HUES64 (cell line): ENCODE data around the gene IL2.

Experiments used
- H3K27ac ChIP-seq: 2 replicates; pipeline ENCODE4 v1.7.0; 2013; ENCODE audit warnings: low read depth, low read length, inconsistent platforms
- H3K27me3 ChIP-seq: 2 replicates; pipeline ENCODE4 v1.6.1; 2013; ENCODE audit warnings: mild to moderate bottlenecking, low read length; ENCODE audit not compliant: insufficient read depth
- H3K36me3 ChIP-seq: 2 replicates; pipeline ENCODE4 v1.6.1; 2013; ENCODE audit warnings: mild to moderate bottlenecking, low read length; ENCODE audit not compliant: insufficient read depth
- H3K4me1 ChIP-seq: 2 replicates; pipeline ENCODE4 v1.6.1; 2013; ENCODE audit warnings: mild to moderate bottlenecking, low read length, moderate library complexity; ENCODE audit not compliant: insufficient read depth
- H3K4me3 ChIP-seq: 2 replicates; pipeline ENCODE4 v1.5.1; 2013; ENCODE audit warnings: mild to moderate bottlenecking, low read length, moderate library complexity
- H3K9ac ChIP-seq: 2 replicates; pipeline ENCODE4 v1.6.1; 2013; ENCODE audit warnings: mild to moderate bottlenecking, low read depth, low read length
- H3K9me3 ChIP-seq: 2 replicates; pipeline ENCODE4 v1.6.1; 2013; ENCODE audit warnings: low read depth, low read length; ENCODE audit not compliant: insufficient read depth
- WGBS: fragments of 150-250, 120-280 bp; methylation state at CpG from one replicate; pipeline ENCODE4 v1.1.7; 2013; ENCODE audit warnings: missing lambda C conversion rate; 5-methylcytosine and 5-hydroxymethylcytosine counted together

The IL2 gene

GRCh38 chr4:122475233-122475632 lies 18.7 kb upstream of the IL2 start:
- Histone ChIP-seq H3K36me3 (no peaks in the 10 kb centered on the region), H3K9me3 (no peaks in the 10 kb centered on the region), H3K27ac (no peak overlapping the region), H3K4me3 (no peak overlapping the region), H3K9ac (no peak overlapping the region), H3K4me1 (no peaks in the 10 kb centered on the region), H3K27me3 (no peaks in the 10 kb centered on the region)
- 83% methylated on average over 2 of the region's 3 CpGs for WGBS

GRCh38 chr4:122469457-122469856 lies 12.9 kb upstream of the IL2 start:
- no peak overlapping the region for H3K4me3 ChIP-seq
- H3K36me3 ChIP-seq = no peaks in the 10 kb centered on the region
- H3K27me3 ChIP-seq = no peaks in the 10 kb centered on the region
- peaks cover 12% of the 10 kb centered on the region; the same call in 1 of the 2 replicates for H3K9me3 ChIP-seq
- H3K9ac ChIP-seq = no peak overlapping the region
- 100% methylated on average over 1 of the region's 1 CpG for WGBS
- no peak overlapping the region for H3K27ac ChIP-seq
- no peaks in the 10 kb centered on the region for H3K4me1 ChIP-seq

GRCh38 chr4:122458625-122459024 lies 2.1 kb upstream of the IL2 start:
- Histone ChIP-seq H3K27ac (no peak overlapping the region), H3K4me1 (peaks cover 5% of the 10 kb centered on the region; the same call in 1 of the 2 replicates), H3K9me3 (no peaks in the 10 kb centered on the region), H3K27me3 (no peaks in the 10 kb centered on the region), H3K9ac (no peak overlapping the region), H3K4me3 (no peak overlapping the region), H3K36me3 (no peaks in the 10 kb centered on the region)
- WGBS = 53% methylated on average over 5 of the region's 5 CpGs

- Histone ChIP-seq H3K36me3 (no peaks in the 10 kb centered on the region), H3K9ac (no peak overlapping the region), H3K27me3 (no peaks in the 10 kb centered on the region), H3K4me3 (no peak overlapping the region), H3K27ac (no peak overlapping the region), H3K9me3 (no peaks in the 10 kb centered on the region), H3K4me1 (no peaks in the 10 kb centered on the region)
- 100% methylated on average over 1 of the region's 1 CpG for WGBS
Observed at GRCh38 chr4:122453384-122453995, 3.0 kb downstream of the IL2 start.

- no peak overlapping the region for H3K27ac ChIP-seq
- no peaks in the 10 kb centered on the region for H3K9me3 ChIP-seq
- no peaks in the 10 kb centered on the region for H3K27me3 ChIP-seq
- H3K36me3 ChIP-seq = no peaks in the 10 kb centered on the region
- H3K4me1 ChIP-seq = no peaks in the 10 kb centered on the region
- no peak overlapping the region for H3K9ac ChIP-seq
- H3K4me3 ChIP-seq = no peak overlapping the region
Observed at GRCh38 chr4:122450847-122451246, 5.7 kb downstream of the IL2 start.

- no peaks in the 10 kb centered on the region for H3K27me3 ChIP-seq
- no peak overlapping the region for H3K9ac ChIP-seq
- H3K4me3 ChIP-seq = no peak overlapping the region
- no peaks in the 10 kb centered on the region for H3K36me3 ChIP-seq
- H3K9me3 ChIP-seq = no peaks in the 10 kb centered on the region
- H3K4me1 ChIP-seq = no peaks in the 10 kb centered on the region
- H3K27ac ChIP-seq = no peak overlapping the region
- no CpG with 5 or more reads among the region's 3 CpGs for WGBS
Observed at GRCh38 chr4:122434285-122434684, 22.2 kb downstream of the IL2 start.

- Histone ChIP-seq H3K4me3 (no peak overlapping the region), H3K9me3 (no peaks in the 10 kb centered on the region), H3K36me3 (no peaks in the 10 kb centered on the region), H3K27me3 (no peaks in the 10 kb centered on the region), H3K27ac (no peak overlapping the region), H3K4me1 (no peaks in the 10 kb centered on the region), H3K9ac (no peak overlapping the region)
- WGBS = 94% methylated on average over 4 of the region's 5 CpGs
Observed at GRCh38 chr4:122431351-122431750, 25.2 kb downstream of the IL2 start.

- Histone ChIP-seq H3K9ac (no peak overlapping the region), H3K4me1 (no peaks in the 10 kb centered on the region), H3K9me3 (no peaks in the 10 kb centered on the region), H3K36me3 (no peaks in the 10 kb centered on the region), H3K27ac (no peak overlapping the region), H3K27me3 (no peaks in the 10 kb centered on the region), H3K4me3 (no peak overlapping the region)
Observed at GRCh38 chr4:122423246-122423645, 33.3 kb downstream of the IL2 start.

- Histone ChIP-seq H3K36me3 (no peaks in the 10 kb centered on the region), H3K4me1 (no peaks in the 10 kb centered on the region), H3K4me3 (no peak overlapping the region), H3K27me3 (no peaks in the 10 kb centered on the region), H3K9ac (no peak overlapping the region), H3K27ac (no peak overlapping the region), H3K9me3 (no peaks in the 10 kb centered on the region)
- WGBS = 72% methylated on average over 3 of the region's 3 CpGs
Observed at GRCh38 chr4:122412547-122412946, 44.0 kb downstream of the IL2 start.

- Histone ChIP-seq H3K9ac (no peak overlapping the region), H3K36me3 (no peaks in the 10 kb centered on the region), H3K4me3 (no peak overlapping the region), H3K9me3 (no peaks in the 10 kb centered on the region), H3K27me3 (no peaks in the 10 kb centered on the region), H3K27ac (no peak overlapping the region), H3K4me1 (no peaks in the 10 kb centered on the region)
- WGBS = 46% methylated on average over 3 of the region's 3 CpGs
Observed at GRCh38 chr4:122403861-122404260, 52.7 kb downstream of the IL2 start.
